Right atrium auricular region (tissue), 2 donors: ENCODE results near the gene CLCF1. TPM values are rescaled to one million over a fixed set of nuclear protein-coding genes. Genes with fewer than 3 reads are reported as not detected.
A peak's percentile ranks its signal among the peaks of the same experiment; 100 is the strongest.

ENCODE experiments used
- DNase-seq: peaks from one replicate; pipeline ENCODE4 v3.0.0-alpha.2; 2019; ENCODE audit warnings: low spot score
- H3K27ac ChIP-seq, 2 donors: fragments of 200-600 bp; sonication (generic); 1 replicate in 1 of 2; 2 replicates in 1 of 2; pipeline ENCODE4 v1.5.1; 2016 to 2019
- H3K27me3 ChIP-seq, 2 donors: fragments of 200-600 bp; sonication (generic); one replicate each; pipeline versions ENCODE4 v1.5.1 to v1.6.0; 2017 to 2019
- H3K36me3 ChIP-seq: fragments of 200-600 bp; sonication (generic); one replicate; pipeline ENCODE4 v1.5.1; 2016
- H3K4me1 ChIP-seq, 2 donors: fragments of 200-600 bp; sonication (generic); one replicate each; pipeline versions ENCODE4 v1.5.1 to v1.6.0; 2017 to 2019
- H3K4me3 ChIP-seq, 2 donors: fragments of 200-600 bp; sonication (generic); 1 replicate in 1 of 2; 2 replicates in 1 of 2; pipeline ENCODE4 v1.5.1; 2017 to 2019; ENCODE audit warnings: mild to moderate bottlenecking in 1 of 2, moderate library complexity in 1 of 2
- H3K9me3 ChIP-seq, 2 donors: fragments of 200-600 bp; sonication (generic); one replicate each; pipeline ENCODE4 v1.5.1; 2019
- total RNA-seq, 2 donors: library from RNA; depleted of rRNA; stranded (reverse); fragments of >200 nt; gene quantifications; one replicate each; pipeline ENCODE4 v1.1.0, GENCODE V29; 2016
- TF ChIP-seq, protein P1 (sequence below), 2 donors: fragments of 200-600 bp; sonication (generic); IDR thresholded peaks; one replicate each; pipeline ENCODE4 v1.5.1; 2019; ENCODE audit warnings: antibody characterized with exemption in 2 of 2

Gene CLCF1
- total RNA-seq, 2 donors from 2014 or later: 2.7 to 18.0 TPM

DNA sequence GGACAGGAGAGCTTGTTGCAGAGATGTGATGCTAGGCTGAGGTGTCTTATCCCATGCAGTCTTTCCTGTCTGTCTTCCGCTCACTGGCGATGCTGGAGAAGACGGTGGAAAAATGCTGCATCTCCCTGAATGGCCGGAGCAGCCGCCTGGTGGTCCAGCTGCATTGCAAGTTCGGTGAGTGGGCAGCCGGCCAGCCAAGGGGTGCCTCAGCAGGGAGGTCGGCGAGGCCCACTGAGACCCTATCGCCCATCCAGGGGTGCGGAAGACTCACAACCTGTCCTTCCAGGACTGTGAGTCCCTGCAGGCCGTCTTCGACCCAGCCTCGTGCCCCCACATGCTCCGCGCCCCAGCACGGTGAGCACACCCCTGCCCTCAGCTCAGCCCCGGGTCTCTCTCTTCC is 20.0 kb upstream of the CLCF1 start:
- H3K36me3 ChIP-seq: peaks cover 24% of the 10 kb centered on the region
- TF ChIP-seq, protein P1, sequence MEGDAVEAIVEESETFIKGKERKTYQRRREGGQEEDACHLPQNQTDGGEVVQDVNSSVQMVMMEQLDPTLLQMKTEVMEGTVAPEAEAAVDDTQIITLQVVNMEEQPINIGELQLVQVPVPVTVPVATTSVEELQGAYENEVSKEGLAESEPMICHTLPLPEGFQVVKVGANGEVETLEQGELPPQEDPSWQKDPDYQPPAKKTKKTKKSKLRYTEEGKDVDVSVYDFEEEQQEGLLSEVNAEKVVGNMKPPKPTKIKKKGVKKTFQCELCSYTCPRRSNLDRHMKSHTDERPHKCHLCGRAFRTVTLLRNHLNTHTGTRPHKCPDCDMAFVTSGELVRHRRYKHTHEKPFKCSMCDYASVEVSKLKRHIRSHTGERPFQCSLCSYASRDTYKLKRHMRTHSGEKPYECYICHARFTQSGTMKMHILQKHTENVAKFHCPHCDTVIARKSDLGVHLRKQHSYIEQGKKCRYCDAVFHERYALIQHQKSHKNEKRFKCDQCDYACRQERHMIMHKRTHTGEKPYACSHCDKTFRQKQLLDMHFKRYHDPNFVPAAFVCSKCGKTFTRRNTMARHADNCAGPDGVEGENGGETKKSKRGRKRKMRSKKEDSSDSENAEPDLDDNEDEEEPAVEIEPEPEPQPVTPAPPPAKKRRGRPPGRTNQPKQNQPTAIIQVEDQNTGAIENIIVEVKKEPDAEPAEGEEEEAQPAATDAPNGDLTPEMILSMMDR (IDR thresholded peaks at IDR 0.05): no peak
- peaks cover 0 to 30% of the 10 kb centered on the region in 2 donors for H3K4me1 ChIP-seq
- no peaks in the 10 kb centered on the region for H3K27me3 ChIP-seq
- H3K27ac ChIP-seq: no peak overlapping the region
- H3K9me3 ChIP-seq: no peaks in the 10 kb centered on the region
- no peak overlapping the region for H3K4me3 ChIP-seq
- no peak for DNase-seq

DNA sequence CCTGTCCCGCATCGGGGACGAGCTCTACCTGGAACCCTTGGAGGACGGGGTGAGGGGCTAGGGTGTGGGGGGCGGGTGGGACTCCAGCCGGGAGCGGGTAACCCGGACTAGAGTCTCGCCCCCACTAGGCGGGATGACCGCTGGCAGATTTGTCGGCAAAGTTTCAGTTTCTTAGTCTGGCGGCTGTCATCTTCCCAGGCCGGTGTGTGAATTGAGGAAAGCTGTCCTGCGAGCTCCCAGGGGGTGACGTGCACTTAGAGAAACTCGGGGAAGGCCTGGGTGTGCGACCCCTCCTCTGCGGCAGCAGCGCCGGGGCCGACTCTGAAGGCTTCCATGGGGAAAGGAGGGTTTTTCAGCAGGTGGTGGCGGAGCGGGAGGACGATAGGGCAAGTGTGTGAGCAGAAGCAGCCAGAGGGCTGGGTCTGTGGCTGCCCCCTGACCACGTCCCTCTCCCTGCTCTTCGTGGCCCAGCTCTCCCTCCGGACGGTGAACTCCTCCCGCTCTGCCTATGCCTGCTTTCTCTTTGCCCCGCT is 18.9 kb upstream of the CLCF1 start:
- no peak for DNase-seq
- TF ChIP-seq, protein P1 (IDR thresholded peaks at IDR 0.05): no peak
- Histone ChIP-seq H3K36me3 (peaks cover 12% of the 10 kb centered on the region), H3K4me1 (peaks cover 0 to 26% of the 10 kb centered on the region in 2 donors), H3K9me3 (no peaks in the 10 kb centered on the region), H3K4me3 (peak overlapping the region; percentile 66 to 95), H3K27me3 (no peaks in the 10 kb centered on the region), H3K27ac (peak overlapping the region; percentile 79 to 83)

DNA sequence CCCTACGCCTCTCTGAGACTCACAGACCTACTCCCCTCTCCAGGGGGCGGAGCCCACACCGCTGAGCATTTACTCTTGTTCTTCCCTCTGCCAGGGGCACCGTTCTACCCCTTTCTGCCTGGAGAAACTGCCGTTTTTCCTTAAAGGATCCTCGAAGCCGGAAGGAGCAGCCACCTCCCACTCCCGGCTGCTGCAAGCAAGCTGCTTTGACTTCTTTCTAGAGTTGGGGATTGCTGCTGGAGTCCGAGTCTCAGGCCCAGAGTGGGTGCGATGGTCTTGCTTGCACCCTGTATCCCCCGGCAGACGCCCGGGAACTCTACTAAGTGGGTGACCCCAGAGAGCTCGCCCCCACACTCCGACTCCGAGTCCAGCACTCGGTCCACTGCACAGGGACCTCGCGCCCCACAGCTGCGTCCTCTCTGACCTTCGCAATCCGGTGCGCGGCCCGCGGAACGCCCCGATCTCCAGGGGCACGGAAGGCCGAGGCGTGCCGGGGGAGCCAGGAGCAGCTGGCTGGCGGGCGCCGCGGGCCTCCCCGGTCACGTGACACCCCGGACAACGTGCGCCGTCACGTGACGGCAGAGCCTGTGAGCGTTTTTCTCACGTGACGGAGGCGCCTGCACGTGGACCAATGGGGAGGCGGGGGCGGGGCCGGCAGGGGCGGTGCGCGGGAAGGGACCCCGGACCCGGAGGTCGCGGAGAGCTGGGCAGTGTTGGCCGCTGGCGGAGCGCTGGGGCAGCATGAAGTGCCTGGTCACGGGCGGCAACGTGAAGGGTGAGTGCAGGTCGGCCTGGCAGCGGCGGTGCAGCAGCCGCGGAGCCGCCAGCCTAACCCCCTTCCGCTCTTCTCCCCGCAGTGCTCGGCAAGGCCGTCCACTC is 18.1 kb upstream of the CLCF1 start, which contains the start of gene RAD9A:
Gene RAD9A (plus strand): TSS at position 683 of the 879 bp plus-strand sequence. CDS start 59 bp downstream, at position 742.
- Histone ChIP-seq H3K27ac (peak within 1 kb of the TSS; percentile 79 to 83), H3K27me3 (no peaks in the 10 kb centered on the region), H3K9me3 (no peaks in the 10 kb centered on the region), H3K4me1 (peaks cover 0 to 26% of the 10 kb centered on the region in 2 donors), H3K4me3 (peak within 1 kb of the TSS; percentile 66 to 95), H3K36me3 (peaks cover 5% of the 10 kb centered on the region)
- TF ChIP-seq, protein P1 (IDR thresholded peaks at IDR 0.05): no peak
- peak; percentile 96 for DNase-seq

- no peak for DNase-seq
- H3K27ac ChIP-seq: peak overlapping the region; percentile 79 to 83
- H3K4me1 ChIP-seq: peaks cover 0 to 26% of the 10 kb centered on the region in 2 donors
- H3K4me3 ChIP-seq: peak overlapping the region; percentile 66 to 95
- H3K36me3 ChIP-seq: peaks cover 5% of the 10 kb centered on the region
- TF ChIP-seq, protein P1 (IDR thresholded peaks at IDR 0.05): no peak
- no peaks in the 10 kb centered on the region for H3K27me3 ChIP-seq
- H3K9me3 ChIP-seq: no peaks in the 10 kb centered on the region
Measured at GRCh38 chr11:67390947-67391303, 17.5 kb upstream of the CLCF1 start.

DNA sequence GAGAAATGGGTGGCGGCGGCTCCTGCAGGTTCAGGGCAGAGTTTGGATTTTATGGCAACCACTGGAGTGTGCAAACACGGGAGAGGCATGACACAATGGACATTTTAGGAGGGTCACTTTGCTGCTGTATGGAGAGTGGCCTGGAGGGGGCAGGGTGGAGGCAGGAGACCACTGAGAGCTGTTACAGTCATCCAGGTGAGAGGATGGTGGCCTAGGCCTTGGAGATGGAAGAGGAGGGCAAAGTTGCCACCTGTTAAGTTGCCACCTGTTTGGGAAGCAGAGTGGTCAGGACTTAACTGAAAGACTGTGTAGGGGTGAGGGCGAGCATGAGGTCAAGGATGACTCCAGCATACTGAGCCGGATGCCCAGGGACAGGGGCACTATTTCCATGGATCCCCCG is 16.1 kb upstream of the CLCF1 start:
- peaks cover 0 to 26% of the 10 kb centered on the region in 2 donors for H3K4me1 ChIP-seq
- no peaks in the 10 kb centered on the region for H3K27me3 ChIP-seq
- no peak overlapping the region for H3K27ac ChIP-seq
- H3K9me3 ChIP-seq: no peaks in the 10 kb centered on the region
- DNase-seq: no peak
- TF ChIP-seq, protein P1 (IDR thresholded peaks at IDR 0.05): peak; percentile 35 to 65
- H3K36me3 ChIP-seq: no peaks in the 10 kb centered on the region
- H3K4me3 ChIP-seq: no peak overlapping the region
